ENCODE results near the gene EFTUD2. TPM values are rescaled to one million over a fixed set of nuclear protein-coding genes. Genes with fewer than 3 reads are reported as not detected.

Gene EFTUD2
- total RNA-seq, 1 donor from 2014 or later: 92.3 TPM

GRCh38 chr17:44925731-44926697 lies 26.8 kb upstream of the EFTUD2 start:
- ATAC-seq: no peak

GRCh38 chr17:44924107-44924544 lies 24.9 kb upstream of the EFTUD2 start:
- no peak for ATAC-seq

GRCh38 chr17:44922746-44923470 lies 23.7 kb upstream of the EFTUD2 start:
- no peak for ATAC-seq

DNA sequence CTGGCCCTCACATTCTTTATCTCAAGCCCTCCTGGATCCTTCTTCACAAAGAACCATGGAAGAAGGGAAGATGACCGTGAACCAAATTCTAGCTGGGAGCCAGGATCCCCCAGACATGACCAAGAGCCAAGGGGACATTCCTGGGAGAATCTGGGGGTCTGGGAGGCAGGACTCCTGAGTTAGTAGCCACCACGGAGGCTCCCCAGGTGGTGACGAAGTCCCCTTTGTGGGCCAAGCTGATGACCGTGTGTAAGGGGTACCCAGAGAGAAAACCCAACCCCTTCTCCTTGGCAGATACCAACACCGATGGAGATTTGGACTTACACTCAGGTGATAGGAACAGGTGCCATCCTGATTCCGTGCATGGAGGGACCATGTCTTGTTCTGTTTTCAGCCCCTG lies 22.9 kb upstream of the EFTUD2 start:
- no peak for ATAC-seq

GRCh38 chr17:44921122-44921882 lies 22.1 kb upstream of the EFTUD2 start:
- ATAC-seq: no peak

DNA sequence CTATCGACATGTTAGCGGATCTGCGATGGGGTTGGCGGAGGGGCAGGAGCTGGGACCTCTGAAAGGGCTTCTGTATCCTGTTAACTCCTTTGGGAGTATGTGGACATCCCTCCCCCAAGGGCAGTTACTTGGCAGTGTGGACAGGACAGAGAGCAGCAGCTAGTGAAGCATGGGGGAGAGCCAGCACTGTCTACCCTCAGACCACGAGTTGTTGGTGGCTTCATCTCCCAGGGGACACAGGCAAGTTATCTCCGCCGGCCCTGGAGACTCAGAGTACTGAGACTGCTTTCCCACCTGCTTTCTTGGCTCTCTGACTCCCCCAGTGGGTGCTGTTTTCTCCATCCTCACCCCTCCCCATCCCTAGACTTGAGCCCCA lies 21.3 kb upstream of the EFTUD2 start:
- ATAC-seq: no peak

GRCh38 chr17:44919885-44920564 lies 20.8 kb upstream of the EFTUD2 start:
- ATAC-seq: peak; percentile 81

- no peak for ATAC-seq
Measured at GRCh38 chr17:44919411-44919810, 20.2 kb upstream of the EFTUD2 start.

DNA sequence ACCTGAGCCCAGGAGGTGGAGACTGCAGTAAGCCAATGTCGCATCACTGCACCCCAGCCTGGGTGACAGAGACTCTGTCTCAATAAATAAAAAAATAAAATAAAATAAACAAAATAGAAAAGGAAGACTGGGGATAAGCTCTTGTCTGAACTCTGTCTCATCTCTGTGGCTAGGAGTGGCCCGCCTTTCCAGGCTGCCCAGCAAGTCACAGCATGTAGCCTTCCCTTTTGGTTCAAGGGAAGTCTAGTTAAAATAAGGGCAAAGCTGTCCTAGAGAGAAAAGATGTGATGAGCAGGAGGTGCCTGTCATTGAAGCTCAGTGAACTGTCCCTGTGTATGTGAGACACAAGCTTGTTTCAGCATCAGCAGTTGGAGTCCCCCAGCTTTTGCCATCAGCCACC lies 18.8 kb upstream of the EFTUD2 start:
- ATAC-seq: no peak

- ATAC-seq: no peak
Measured at GRCh38 chr17:44917456-44917855, 18.2 kb upstream of the EFTUD2 start.

GRCh38 chr17:44916781-44917241 lies 17.6 kb upstream of the EFTUD2 start:
- ATAC-seq: peak; percentile 30

DNA sequence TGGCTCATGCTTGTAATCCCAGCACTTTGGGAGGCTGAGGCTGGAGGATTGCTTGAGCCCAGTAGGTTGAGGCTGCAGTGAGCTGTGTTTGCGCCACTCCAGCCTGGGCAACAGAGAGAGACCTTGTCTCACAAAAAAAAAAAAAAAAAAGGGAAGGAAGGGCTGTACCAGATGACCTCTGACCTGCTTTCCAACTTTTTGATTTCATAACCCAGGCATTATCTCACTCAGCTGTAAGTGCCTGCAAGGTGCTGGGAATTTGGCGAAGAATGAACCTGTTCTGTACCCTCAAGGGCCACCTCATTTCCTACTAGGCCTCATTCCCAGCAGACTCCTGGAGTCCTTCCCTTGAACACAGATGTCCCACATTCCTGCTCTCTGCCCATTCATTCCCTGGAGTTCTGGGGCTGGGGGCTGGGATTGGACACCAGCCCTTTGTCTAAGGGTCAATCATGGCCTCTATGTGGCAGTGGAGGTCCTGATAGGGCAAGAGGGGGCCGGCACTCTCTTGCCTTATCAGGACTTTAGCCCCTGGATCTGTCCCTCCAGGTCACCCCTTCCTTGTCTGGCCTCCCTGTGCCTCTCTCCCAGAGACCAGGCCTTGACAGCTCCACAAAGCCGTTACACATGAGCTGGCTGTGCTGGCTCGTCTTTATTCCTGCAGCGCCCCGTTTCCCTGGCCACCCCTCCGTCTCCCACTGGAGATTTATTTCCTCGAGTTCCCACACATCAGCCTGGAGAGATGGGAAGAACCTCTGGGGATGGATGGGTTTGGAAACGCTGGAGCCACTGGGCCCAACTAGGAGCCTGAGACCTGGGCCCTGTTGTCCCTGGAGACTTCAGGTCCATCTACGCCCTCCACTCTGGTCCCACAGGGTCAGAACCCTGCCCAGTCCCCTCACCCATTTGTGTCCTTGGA lies 16.9 kb upstream of the EFTUD2 start:
- no peak for ATAC-seq

GRCh38 chr17:44915321-44915726 lies 16.1 kb upstream of the EFTUD2 start, which contains the start of gene GFAP:
GFAP (minus strand) TSS chr17:44915500; CDS start chr17:44915486, 14 bp downstream.
- no peak for ATAC-seq

GRCh38 chr17:44914698-44915271 lies 15.5 kb upstream of the EFTUD2 start:
- ATAC-seq: no peak

GRCh38 chr17:44914148-44914547 lies 14.9 kb upstream of the EFTUD2 start:
- ATAC-seq: no peak

- no peak for ATAC-seq
Measured at GRCh38 chr17:44913676-44914075, 14.4 kb upstream of the EFTUD2 start.

DNA sequence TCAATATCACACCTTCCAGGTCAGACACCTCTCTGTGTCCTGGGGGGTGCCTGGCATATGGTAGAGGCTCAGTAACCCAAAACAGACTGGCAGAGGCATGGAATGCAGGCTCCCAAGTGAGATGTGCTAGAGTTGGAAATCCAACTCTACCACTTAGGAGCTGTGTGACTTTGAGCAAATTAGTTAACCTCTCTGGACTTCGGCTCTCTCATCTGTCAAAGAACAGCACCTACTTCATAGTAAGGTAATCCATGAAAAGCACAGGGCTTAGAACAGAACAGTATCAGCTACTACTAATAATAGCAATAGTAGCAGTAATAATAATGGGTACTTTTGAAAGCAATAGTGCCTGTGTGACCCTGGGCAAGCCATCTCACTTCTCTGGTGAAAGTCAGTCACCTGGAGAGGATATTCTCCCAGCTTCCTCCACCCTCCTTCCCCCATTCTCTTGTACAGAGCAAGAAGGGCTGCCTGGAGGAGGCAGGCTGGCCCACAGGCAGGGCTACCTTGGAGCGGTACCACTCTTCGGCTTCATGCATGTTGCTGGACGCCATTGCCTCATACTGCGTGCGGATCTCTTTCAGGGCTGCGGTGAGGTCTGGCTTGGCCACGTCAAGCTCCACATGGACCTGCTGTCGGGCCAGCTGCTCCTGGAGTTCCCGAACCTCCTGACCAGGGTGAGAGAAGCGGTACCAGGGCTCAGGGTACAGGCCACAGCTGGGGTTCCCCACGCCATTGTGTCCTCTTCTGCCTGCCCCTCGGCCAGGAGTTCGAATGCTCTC lies 13.7 kb upstream of the EFTUD2 start:
- no peak for ATAC-seq

- peak; percentile 29 for ATAC-seq
Measured at GRCh38 chr17:44911133-44912001, 12.1 kb upstream of the EFTUD2 start.

Data from esophagus mucosa (tissue), 1 donor.